ENCODE data around the gene SEC24D.

SEC24D gene

DNA sequence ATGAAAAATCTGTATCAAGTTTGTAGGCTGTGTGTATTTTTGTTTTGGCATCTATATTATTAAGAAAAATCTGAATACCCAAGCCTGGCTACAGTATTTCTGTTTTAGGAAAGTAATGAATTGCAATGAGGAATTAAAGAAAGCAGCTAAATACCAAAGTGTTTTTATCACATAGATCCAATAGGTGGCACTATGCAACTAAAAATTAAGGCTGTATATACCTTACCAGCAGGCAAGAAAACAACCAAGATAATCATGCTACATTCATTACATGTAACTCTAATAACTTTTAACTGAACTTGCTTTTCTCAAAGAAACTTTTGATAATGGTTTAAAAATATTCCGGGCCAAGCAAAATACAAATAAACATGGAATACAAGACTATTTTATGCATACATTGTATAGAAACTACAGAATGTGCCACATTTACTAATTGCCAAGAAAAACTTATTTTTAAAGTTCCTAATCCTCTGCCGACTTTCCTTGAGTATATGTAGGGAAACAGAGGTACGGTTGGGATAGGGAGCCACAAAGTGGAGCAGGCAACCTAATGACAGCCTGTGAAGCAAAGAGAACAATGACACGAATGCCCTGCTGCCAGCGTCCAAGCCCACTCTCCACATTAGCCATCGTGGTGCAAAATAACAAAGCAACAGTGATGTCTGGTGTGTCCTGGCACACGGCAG, 63.7 kb downstream of the SEC24D start:
- no peak overlapping the region for H3K27ac ChIP-seq
- TF ChIP-seq ZFX (IDR thresholded peaks at IDR 0.05; ENCODE audit: borderline replicate concordance) (no peak), CTCF (IDR thresholded peaks at IDR 0.05) (peak; percentile 74)

- no peak overlapping the region for H3K27ac ChIP-seq
- no peak for TF ChIP-seq ZFX (IDR thresholded peaks at IDR 0.05; ENCODE audit: borderline replicate concordance)
- no peak for TF ChIP-seq CTCF (IDR thresholded peaks at IDR 0.05)
These were observed 65.2 kb downstream of the SEC24D start for GRCh38 chr4:118770741-118771187.

DNA sequence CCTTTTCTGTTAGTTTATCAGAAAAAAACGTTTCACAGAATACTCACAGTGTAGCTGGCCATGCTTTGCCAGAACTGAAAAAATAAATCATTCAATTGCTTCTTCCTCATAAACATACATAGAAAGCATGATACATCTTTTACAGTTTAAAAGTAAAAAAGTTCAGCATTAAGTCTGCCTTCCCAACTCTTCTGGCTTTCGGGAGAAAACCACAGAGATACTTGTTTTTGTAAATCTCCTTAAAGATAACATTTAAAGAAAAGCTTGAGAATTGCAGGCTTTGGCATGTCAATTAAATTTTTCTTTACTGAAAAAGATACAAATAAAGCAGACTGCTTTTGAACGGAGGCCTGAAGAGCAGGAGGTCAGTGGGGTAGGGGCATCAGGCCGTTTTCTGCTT, 66.8 kb downstream of the SEC24D start:
- H3K27ac ChIP-seq = no peak overlapping the region
- no peak for TF ChIP-seq ZFX (IDR thresholded peaks at IDR 0.05; ENCODE audit: borderline replicate concordance)
- no peak for TF ChIP-seq CTCF (IDR thresholded peaks at IDR 0.05)

GRCh38 chr4:118767109-118767508, 68.8 kb downstream of the SEC24D start:
- TF ChIP-seq ZFX (IDR thresholded peaks at IDR 0.05; ENCODE audit: borderline replicate concordance) (no peak), CTCF (IDR thresholded peaks at IDR 0.05) (no peak)
- no peak overlapping the region for H3K27ac ChIP-seq

GRCh38 chr4:118765399-118765798, 70.5 kb downstream of the SEC24D start:
- no peak overlapping the region for H3K27ac ChIP-seq
- TF ChIP-seq ZFX (IDR thresholded peaks at IDR 0.05; ENCODE audit: borderline replicate concordance) (no peak), CTCF (IDR thresholded peaks at IDR 0.05) (no peak)

DNA sequence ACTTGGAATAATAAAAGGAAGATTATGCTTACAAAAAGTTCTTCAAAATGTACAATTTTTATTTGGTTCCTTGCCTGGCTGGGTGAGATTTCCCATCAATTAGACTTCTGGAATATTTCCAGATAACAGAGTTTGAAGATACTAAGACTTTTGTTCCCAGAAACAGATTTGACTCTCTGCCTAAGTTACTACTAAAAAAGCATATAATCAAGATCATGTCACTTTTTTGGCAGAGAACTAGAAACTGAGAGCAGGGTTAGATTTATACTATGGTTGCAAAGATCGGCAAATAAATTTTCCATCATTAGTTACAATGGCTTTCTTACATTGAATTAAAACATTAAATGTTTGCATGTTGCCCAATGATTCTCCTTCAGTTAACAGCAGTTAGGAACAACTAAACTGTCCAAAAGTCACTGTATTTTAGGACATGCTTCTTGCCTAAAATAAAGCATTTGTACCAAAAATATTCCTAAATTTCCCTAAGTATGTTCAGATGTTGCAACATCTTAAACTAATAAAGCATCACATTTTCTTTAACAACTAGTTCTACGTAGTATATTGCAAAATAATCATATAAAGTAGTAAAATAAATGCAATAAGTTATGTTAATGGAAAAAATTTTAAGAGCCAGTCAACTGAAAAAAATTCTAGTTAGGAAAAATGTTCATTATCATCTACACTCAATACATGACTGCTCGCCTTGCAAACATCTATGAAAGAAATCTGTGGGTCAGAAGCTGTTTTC, 73.0 kb downstream of the SEC24D start:
- TF ChIP-seq ZFX (IDR thresholded peaks at IDR 0.05; ENCODE audit: borderline replicate concordance) = no peak
- no peak for TF ChIP-seq CTCF (IDR thresholded peaks at IDR 0.05)

DNA sequence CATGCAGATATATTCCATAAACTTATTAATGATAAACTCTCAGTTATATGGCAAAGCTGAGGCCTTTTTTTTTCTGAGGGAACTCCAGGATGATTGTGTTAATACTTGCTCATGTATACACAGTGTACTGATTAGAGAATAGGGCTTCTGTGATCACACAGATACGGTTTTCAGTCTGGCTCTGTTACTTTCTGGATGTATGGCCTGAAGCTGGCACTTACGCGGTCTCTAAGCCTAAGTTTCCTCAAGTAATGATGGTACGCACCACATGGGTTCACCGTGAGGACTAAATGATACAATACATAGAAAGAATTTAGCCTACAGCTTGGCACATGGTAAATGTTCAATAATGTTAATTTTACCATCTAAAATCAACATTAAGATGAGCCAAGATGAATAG, 73.8 kb downstream of the SEC24D start:
- H3K27ac ChIP-seq = no peak overlapping the region
- TF ChIP-seq CTCF (IDR thresholded peaks at IDR 0.05) (no peak), ZFX (IDR thresholded peaks at IDR 0.05; ENCODE audit: borderline replicate concordance) (no peak)

More for the DNA sequence above, 73.0 kb downstream of the SEC24D start:
- no peak overlapping the region for H3K27ac ChIP-seq
